ENCODE data around the gene RARRES1.

Gene RARRES1

GRCh38 chr3:158775426-158776410 lies 43.5 kb upstream of the RARRES1 start:
- H3K4me3 ChIP-seq (ENCODE audit: low read length): no peak overlapping the region
- no peak overlapping the region for H3K4me2 ChIP-seq (ENCODE audit: low read depth, low read length)
- H2AFZ ChIP-seq (ENCODE audit: low read length): peak overlapping the region; percentile 0; the same call in 1 of the 2 replicates
- H3K9me3 ChIP-seq (replicated peaks; ENCODE audit: insufficient read depth, low read length): no peaks in the 10 kb centered on the region
- TF ChIP-seq EZH2phosphoT487 (IDR thresholded peaks at IDR 0.05; ENCODE audit: low read length): no peak
- TF ChIP-seq EZH2 (optimal IDR thresholded peaks at IDR 0.05; ENCODE audit: low read depth, low read length): no peak
- TF ChIP-seq CTCF (IDR thresholded peaks at IDR 0.05; ENCODE audit: low read length): no peak
- H3K27ac ChIP-seq (ENCODE audit: low read length): no peak overlapping the region
- H3K9ac ChIP-seq (ENCODE audit: low read length): no peak overlapping the region
- no peaks in the 10 kb centered on the region for H3F3A ChIP-seq (ENCODE audit: insufficient read depth, low read length)
- H3K4me1 ChIP-seq (ENCODE audit: low read length): peaks cover 10% of the 10 kb centered on the region; the same call in 1 of the 2 replicates
- no peaks in the 10 kb centered on the region for H3K27me3 ChIP-seq (replicated peaks; ENCODE audit: insufficient read depth, low read length)
- no peaks in the 10 kb centered on the region for H3K9me2 ChIP-seq (replicated peaks; ENCODE audit: insufficient read depth, low read length)
- no peaks in the 10 kb centered on the region for H3K79me2 ChIP-seq (ENCODE audit: low read length)
- DNase-seq: peak; percentile 32
- H4K20me1 ChIP-seq (ENCODE audit: insufficient read depth, low read length): no peaks in the 10 kb centered on the region
- no peaks in the 10 kb centered on the region for H3K36me3 ChIP-seq (replicated peaks; ENCODE audit: insufficient read depth, low read length)

- Histone ChIP-seq H3K79me2 (ENCODE audit: low read length) (no peaks in the 10 kb centered on the region), H3K9ac (ENCODE audit: low read length) (no peak overlapping the region), H2AFZ (ENCODE audit: low read length) (no peak overlapping the region), H3K36me3 (replicated peaks; ENCODE audit: insufficient read depth, low read length) (no peaks in the 10 kb centered on the region), H3K9me3 (replicated peaks; ENCODE audit: insufficient read depth, low read length) (no peaks in the 10 kb centered on the region), H3K4me3 (ENCODE audit: low read length) (no peak overlapping the region), H4K20me1 (ENCODE audit: insufficient read depth, low read length) (no peaks in the 10 kb centered on the region), H3K27me3 (replicated peaks; ENCODE audit: insufficient read depth, low read length) (no peaks in the 10 kb centered on the region), H3K27ac (ENCODE audit: low read length) (no peak overlapping the region), H3K4me2 (ENCODE audit: low read depth, low read length) (no peak overlapping the region), H3F3A (ENCODE audit: insufficient read depth, low read length) (peaks cover 2% of the 10 kb centered on the region; the same call in 1 of the 2 replicates), H3K9me2 (replicated peaks; ENCODE audit: insufficient read depth, low read length) (no peaks in the 10 kb centered on the region), H3K4me1 (ENCODE audit: low read length) (peaks cover 16% of the 10 kb centered on the region)
- no peak for DNase-seq
- TF ChIP-seq EZH2 (optimal IDR thresholded peaks at IDR 0.05; ENCODE audit: low read depth, low read length): no peak
- no peak for TF ChIP-seq EZH2phosphoT487 (IDR thresholded peaks at IDR 0.05; ENCODE audit: low read length)
- no peak for TF ChIP-seq CTCF (IDR thresholded peaks at IDR 0.05; ENCODE audit: low read length)
Observed at GRCh38 chr3:158774965-158775364, 42.7 kb upstream of the RARRES1 start.

GRCh38 chr3:158773845-158774830 lies 41.9 kb upstream of the RARRES1 start:
- no peaks in the 10 kb centered on the region for H3K9me2 ChIP-seq (replicated peaks; ENCODE audit: insufficient read depth, low read length)
- DNase-seq: no peak
- H3K9ac ChIP-seq (ENCODE audit: low read length): no peak overlapping the region

More at GRCh38 chr3:158773845-158774830, 41.9 kb upstream of the RARRES1 start:
- H3K4me3 ChIP-seq (ENCODE audit: low read length): no peak overlapping the region
- no peaks in the 10 kb centered on the region for H3K36me3 ChIP-seq (replicated peaks; ENCODE audit: insufficient read depth, low read length)
- no peaks in the 10 kb centered on the region for H3K79me2 ChIP-seq (ENCODE audit: low read length)
- H3K9me3 ChIP-seq (replicated peaks; ENCODE audit: insufficient read depth, low read length): no peaks in the 10 kb centered on the region
- H2AFZ ChIP-seq (ENCODE audit: low read length): no peak overlapping the region
- H3K27me3 ChIP-seq (replicated peaks; ENCODE audit: insufficient read depth, low read length): no peaks in the 10 kb centered on the region
- peaks cover 4% of the 10 kb centered on the region; the same call in 1 of the 2 replicates for H3F3A ChIP-seq (ENCODE audit: insufficient read depth, low read length)
- H3K27ac ChIP-seq (ENCODE audit: low read length): no peak overlapping the region
- peaks cover 20% of the 10 kb centered on the region for H3K4me1 ChIP-seq (ENCODE audit: low read length)
- H4K20me1 ChIP-seq (ENCODE audit: insufficient read depth, low read length): no peaks in the 10 kb centered on the region
- no peak overlapping the region for H3K4me2 ChIP-seq (ENCODE audit: low read depth, low read length)
- TF ChIP-seq EZH2 (optimal IDR thresholded peaks at IDR 0.05; ENCODE audit: low read depth, low read length): no peak
- TF ChIP-seq EZH2phosphoT487 (IDR thresholded peaks at IDR 0.05; ENCODE audit: low read length): no peak
- TF ChIP-seq CTCF (IDR thresholded peaks at IDR 0.05; ENCODE audit: low read length): peak; percentile 11; the same call in 1 of the 2 replicates

Data from MM.1S (cell line).